K562 (cell line): ENCODE data around the gene GNAT1. TPM values are rescaled to one million over a fixed set of nuclear protein-coding genes. Genes with fewer than 3 reads are reported as not detected.

ENCODE experiments used
- ESRRA ChIP-seq: fragments of 450-650 bp; IDR thresholded peaks from 2 replicates; pipeline ENCODE4 v1.6.1; 2014; ENCODE audit warnings: low read depth, mild to moderate bottlenecking, moderate library complexity, borderline replicate concordance
- KLF16 ChIP-seq: IDR thresholded peaks from 2 replicates; pipeline ENCODE4 v1.6.1; 2016; ENCODE audit warnings: antibody characterized with exemption
- RAD21 ChIP-seq, 2 experiments: fragments of 250-450 bp in 1 of 2; fragments of 450-650 bp in 1 of 2; sonication (Bioruptor Pico) in 1 of 2; formaldehyde crosslinking in 1 of 2; IDR thresholded peaks in 1 of 2; conservative IDR thresholded peaks in 1 of 2; 2 replicates each; pipeline versions ENCODE4 v1.4.0 to v1.8.0; 2020 to 2022; ENCODE audit warnings: mild to moderate bottlenecking in 2 of 2, moderate library complexity in 1 of 2
- SMC3 ChIP-seq: conservative IDR thresholded peaks from 2 replicates; pipeline ENCODE4 v1.6.1; 2011; ENCODE audit warnings: low read depth, low read length, improper control_type of control experiment; ENCODE audit not compliant: insufficient read depth
- STAG1 ChIP-seq: sonication (generic); formaldehyde crosslinking; IDR thresholded peaks from 2 replicates; pipeline ENCODE4 v1.5.0; 2020; ENCODE audit warnings: missing genetic modification reagents, borderline replicate concordance
- polyA plus RNA-seq, 8 experiments: library from polyadenylated mRNA; depleted of rRNA in 4 of 8; stranded (reverse) in 5 of 8; unstranded in 3 of 8; fragments of >200 nt; fragmentation: Nextera tagmentation in 2 of 8; fragmentation: Illumina TruSeq in 1 of 8; extraction: Ambion mirVana in 2 of 8; extraction: Trizol in 1 of 8; gene quantifications; 2 replicates each; pipeline versions ENCODE4 v1.2.1 to v1.2.3, GENCODE V29; 2011 to 2014; ENCODE audit warnings: inconsistent platforms in 1 of 8, missing spikeins in 1 of 8
- total RNA-seq, 7 experiments: library from RNA; depleted of rRNA in 6 of 7; stranded (reverse); fragments of >200 nt in 6 of 7; fragmentation: Illumina TruSeq in 2 of 7; extraction: Trizol in 2 of 7; gene quantifications; 2 replicates each; pipeline versions ENCODE4 v1.2.1 to v1.2.3, GENCODE V29; 2011 to 2021; ENCODE audit warnings: low replicate concordance in 1 of 7
- TF ChIP-seq, protein P1 (sequence below), 3 experiments: IDR thresholded peaks in 2 of 3; conservative IDR thresholded peaks in 1 of 3; 2 replicates each; pipeline ENCODE4 v1.5.1; 2011 to 2012; ENCODE audit warnings: low read length in 3 of 3, mild to moderate bottlenecking in 3 of 3, control low read depth in 2 of 3, improper control_type of control experiment in 1 of 3, inconsistent platforms in 1 of 3, low read depth in 1 of 3, mixed read lengths in 1 of 3, moderate library complexity in 1 of 3; ENCODE audit not compliant: insufficient read depth in 2 of 3
- TF ChIP-seq, protein P2 (sequence below): fragments of 450-650 bp; IDR thresholded peaks from 2 replicates; pipeline ENCODE4 v1.6.1; 2016; ENCODE audit warnings: low read depth

GNAT1 gene
- total and polyA plus RNA-seq, 9 of the 15 experiments (the other 6 are each of a cell fraction or from before 2014, with no cell fraction given) = not detected

DNA sequence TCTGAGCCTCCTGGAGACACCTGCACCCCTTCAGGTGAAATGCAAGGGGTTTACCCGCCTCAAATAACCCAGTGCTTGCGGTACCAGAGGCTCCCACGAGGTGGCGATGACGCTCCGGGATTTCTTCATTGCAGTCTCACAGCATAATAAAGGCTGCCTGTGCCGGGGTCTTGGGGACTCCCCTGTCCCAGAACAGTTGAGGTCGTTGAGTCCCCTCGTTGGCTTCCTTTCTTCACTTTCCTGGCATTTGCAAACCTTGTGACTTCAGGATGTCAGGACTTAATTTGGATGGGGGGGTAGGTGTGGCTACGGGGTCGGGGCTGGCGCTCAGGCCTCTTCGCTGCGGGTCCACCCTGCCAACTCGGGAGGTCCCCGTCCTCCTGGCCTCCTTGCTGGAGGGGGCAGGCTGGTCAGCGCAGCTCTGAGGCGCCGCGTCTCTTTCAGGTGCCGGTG lies 1.3 kb downstream of the GNAT1 start (continued):
- TF ChIP-seq, protein P1, sequence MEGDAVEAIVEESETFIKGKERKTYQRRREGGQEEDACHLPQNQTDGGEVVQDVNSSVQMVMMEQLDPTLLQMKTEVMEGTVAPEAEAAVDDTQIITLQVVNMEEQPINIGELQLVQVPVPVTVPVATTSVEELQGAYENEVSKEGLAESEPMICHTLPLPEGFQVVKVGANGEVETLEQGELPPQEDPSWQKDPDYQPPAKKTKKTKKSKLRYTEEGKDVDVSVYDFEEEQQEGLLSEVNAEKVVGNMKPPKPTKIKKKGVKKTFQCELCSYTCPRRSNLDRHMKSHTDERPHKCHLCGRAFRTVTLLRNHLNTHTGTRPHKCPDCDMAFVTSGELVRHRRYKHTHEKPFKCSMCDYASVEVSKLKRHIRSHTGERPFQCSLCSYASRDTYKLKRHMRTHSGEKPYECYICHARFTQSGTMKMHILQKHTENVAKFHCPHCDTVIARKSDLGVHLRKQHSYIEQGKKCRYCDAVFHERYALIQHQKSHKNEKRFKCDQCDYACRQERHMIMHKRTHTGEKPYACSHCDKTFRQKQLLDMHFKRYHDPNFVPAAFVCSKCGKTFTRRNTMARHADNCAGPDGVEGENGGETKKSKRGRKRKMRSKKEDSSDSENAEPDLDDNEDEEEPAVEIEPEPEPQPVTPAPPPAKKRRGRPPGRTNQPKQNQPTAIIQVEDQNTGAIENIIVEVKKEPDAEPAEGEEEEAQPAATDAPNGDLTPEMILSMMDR (IDR thresholded peaks at IDR 0.05 in 2 of 3, conservative IDR thresholded peaks at IDR 0.05 in 1 of 3; ENCODE audit: insufficient read depth in 2 of 3, low read depth in 1 of 3, low read length in 3 of 3) = peak; percentile 80 to 83 (median 80)
- TF ChIP-seq RAD21 (CRISPR knock-in tag; conservative IDR thresholded peaks at IDR 0.05 in 1 of 2, IDR thresholded peaks at IDR 0.05 in 1 of 2) = peak; percentile 56 to 75
- TF ChIP-seq KLF16 = 0 out of 2 replicates have a peak, but pooled peaks have one; percentile 12
- TF ChIP-seq, protein P2, sequence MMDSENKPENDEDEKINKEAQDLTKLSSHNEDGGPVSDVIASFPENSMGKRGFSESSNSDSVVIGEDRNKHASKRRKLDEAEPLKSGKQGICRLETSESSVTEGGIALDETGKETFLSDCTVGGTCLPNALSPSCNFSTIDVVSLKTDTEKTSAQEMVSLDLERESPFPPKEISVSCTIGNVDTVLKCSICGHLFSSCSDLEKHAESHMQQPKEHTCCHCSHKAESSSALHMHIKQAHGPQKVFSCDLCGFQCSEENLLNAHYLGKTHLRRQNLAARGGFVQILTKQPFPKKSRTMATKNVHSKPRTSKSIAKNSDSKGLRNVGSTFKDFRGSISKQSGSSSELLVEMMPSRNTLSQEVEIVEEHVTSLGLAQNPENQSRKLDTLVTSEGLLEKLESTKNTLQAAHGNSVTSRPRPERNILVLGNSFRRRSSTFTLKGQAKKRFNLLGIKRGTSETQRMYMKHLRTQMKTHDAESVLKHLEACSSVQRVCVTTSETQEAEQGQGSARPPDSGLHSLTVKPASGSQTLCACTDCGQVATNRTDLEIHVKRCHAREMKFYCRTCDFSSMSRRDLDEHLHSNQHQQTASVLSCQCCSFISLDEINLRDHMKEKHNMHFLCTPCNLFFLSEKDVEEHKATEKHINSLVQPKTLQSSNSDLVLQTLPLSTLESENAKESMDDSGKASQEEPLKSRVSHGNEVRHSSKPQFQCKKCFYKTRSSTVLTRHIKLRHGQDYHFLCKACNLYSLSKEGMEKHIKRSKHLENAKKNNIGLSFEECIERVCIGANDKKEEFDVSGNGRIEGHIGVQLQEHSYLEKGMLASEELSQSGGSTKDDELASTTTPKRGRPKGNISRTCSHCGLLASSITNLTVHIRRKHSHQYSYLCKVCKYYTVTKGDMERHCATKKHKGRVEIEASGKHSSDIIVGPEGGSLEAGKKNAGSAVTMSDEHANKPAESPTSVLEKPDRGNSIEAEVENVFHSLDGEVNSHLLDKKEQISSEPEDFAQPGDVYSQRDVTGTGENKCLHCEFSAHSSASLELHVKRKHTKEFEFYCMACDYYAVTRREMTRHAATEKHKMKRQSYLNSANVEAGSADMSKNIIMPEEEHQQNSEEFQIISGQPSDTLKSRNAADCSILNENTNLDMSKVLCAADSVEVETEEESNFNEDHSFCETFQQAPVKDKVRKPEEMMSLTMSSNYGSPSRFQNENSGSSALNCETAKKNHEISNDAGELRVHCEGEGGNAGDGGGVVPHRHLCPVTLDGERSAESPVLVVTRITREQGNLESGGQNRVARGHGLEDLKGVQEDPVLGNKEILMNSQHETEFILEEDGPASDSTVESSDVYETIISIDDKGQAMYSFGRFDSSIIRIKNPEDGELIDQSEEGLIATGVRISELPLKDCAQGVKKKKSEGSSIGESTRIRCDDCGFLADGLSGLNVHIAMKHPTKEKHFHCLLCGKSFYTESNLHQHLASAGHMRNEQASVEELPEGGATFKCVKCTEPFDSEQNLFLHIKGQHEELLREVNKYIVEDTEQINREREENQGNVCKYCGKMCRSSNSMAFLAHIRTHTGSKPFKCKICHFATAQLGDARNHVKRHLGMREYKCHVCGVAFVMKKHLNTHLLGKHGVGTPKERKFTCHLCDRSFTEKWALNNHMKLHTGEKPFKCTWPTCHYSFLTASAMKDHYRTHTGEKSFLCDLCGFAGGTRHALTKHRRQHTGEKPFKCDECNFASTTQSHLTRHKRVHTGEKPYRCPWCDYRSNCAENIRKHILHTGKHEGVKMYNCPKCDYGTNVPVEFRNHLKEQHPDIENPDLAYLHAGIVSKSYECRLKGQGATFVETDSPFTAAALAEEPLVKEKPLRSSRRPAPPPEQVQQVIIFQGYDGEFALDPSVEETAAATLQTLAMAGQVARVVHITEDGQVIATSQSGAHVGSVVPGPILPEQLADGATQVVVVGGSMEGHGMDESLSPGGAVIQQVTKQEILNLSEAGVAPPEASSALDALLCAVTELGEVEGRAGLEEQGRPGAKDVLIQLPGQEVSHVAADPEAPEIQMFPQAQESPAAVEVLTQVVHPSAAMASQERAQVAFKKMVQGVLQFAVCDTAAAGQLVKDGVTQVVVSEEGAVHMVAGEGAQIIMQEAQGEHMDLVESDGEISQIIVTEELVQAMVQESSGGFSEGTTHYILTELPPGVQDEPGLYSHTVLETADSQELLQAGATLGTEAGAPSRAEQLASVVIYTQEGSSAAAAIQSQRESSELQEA = no peak
- peak; percentile 53; the same call in 1 of the 2 replicates for TF ChIP-seq STAG1 (CRISPR knock-in tag)
- peak; percentile 82 for TF ChIP-seq SMC3
- TF ChIP-seq ESRRA = no peak
